Activated CD4-positive, alpha-beta T cell treated with anti-CD3 and anti-CD28 coated beads, Interleukin-2, amount 10 ng/mL, durations not matched to agents 24 days and 14 days (primary cell): ENCODE measurements around the gene MRPL17. TPM values are rescaled to one million over a fixed set of nuclear protein-coding genes. Genes with fewer than 3 reads are reported as not detected.
A peak's percentile ranks its signal among the peaks of the same experiment; 100 is the strongest.
"Not testable (repeated sequence)": the region's sequence is repeated elsewhere in the genome, so short reads cannot be mapped to it uniquely, and the experiment has no call there.

ENCODE experiments used
- DNase-seq: peaks from one replicate; pipeline ENCODE4 v3.0.0; 2022
- H3K27ac Mint-ChIP-seq: one replicate; pipeline ENCODE4 v1.8.0; 2022; ENCODE audit warnings: mild to moderate bottlenecking, mixed read lengths
- H3K27me3 Mint-ChIP-seq: one replicate; pipeline ENCODE4 v1.8.0; 2022; ENCODE audit warnings: mixed read lengths
- H3K36me3 Mint-ChIP-seq: one replicate; pipeline ENCODE4 v1.8.0; 2022; ENCODE audit warnings: low read depth, mild to moderate bottlenecking, mixed read lengths
- H3K4me1 Mint-ChIP-seq: one replicate; pipeline ENCODE4 v1.8.0; 2021; ENCODE audit warnings: mixed read lengths
- H3K4me3 Mint-ChIP-seq: one replicate; pipeline ENCODE4 v1.8.0; 2022; ENCODE audit warnings: mild to moderate bottlenecking, moderate library complexity, mixed read lengths
- H3K9me3 Mint-ChIP-seq: one replicate; pipeline ENCODE4 v1.8.0; 2021; ENCODE audit warnings: mixed read lengths
- intact Hi-C: fragments of 100-400 bp; cut with micrococcal nuclease; formaldehyde crosslinking; loops from one replicate; pipeline ENCODE4 v1.15.1; 2023
- total RNA-seq: library from RNA; stranded (reverse); gene quantifications from 2 replicates; pipeline ENCODE4 v1.2.3, GENCODE V29; 2022

MRPL17 gene
- total RNA-seq, result 135 and 146 TPM in 2 replicates

- Mint-ChIP-seq H3K27ac (peak within 1 kb of the TSS; percentile 97), H3K4me1 (peaks cover 26% of the 10 kb centered on the region), H3K36me3 (peaks cover 38% of the 10 kb centered on the region), H3K9me3 (no peaks in the 10 kb centered on the region), H3K4me3 (peak within 1 kb of the TSS; percentile 86), H3K27me3 (peaks cover 2% of the 10 kb centered on the region)
- intact Hi-C loops, result loop anchor here (1.0 to 5.0 kb wide), 12 partner anchors 10 to 1304 kb away; partner anchors contain the start of genes ARFIP2, CAVIN3, EIF3F and FHIP1B
- peak; percentile 100 for DNase-seq
Measured at GRCh38 chr11:6682936-6683861, at the start of gene MRPL17. TSS of gene MRPL17 (minus strand) at chr11:6683340. CDS start at chr11:6683296, 44 bp downstream.

GRCh38 chr11:6727971-6728760, 45.0 kb upstream of the MRPL17 start:
- no peak for DNase-seq
- Mint-ChIP-seq H3K9me3 (peaks cover 8% of the 10 kb centered on the region), H3K4me1 (peaks cover 24% of the 10 kb centered on the region), H3K27ac (no peak overlapping the region), H3K36me3 (peaks cover 64% of the 10 kb centered on the region), H3K4me3 (no peak overlapping the region), H3K27me3 (no peaks in the 10 kb centered on the region)
- intact Hi-C loops, result no loop called here

- no peaks in the 10 kb centered on the region for H3K27me3 Mint-ChIP-seq
- DNase-seq, result no peak
- H3K36me3 Mint-ChIP-seq, result peaks cover 75% of the 10 kb centered on the region
- no peak overlapping the region for H3K4me3 Mint-ChIP-seq
- peaks cover 28% of the 10 kb centered on the region for H3K9me3 Mint-ChIP-seq
- intact Hi-C loops, result no loop called here
- no peak overlapping the region for H3K27ac Mint-ChIP-seq
- H3K4me1 Mint-ChIP-seq, result peaks cover 35% of the 10 kb centered on the region
Measured at GRCh38 chr11:6725386-6725896, 42.3 kb upstream of the MRPL17 start.

- Mint-ChIP-seq H3K4me1 (peaks cover 38% of the 10 kb centered on the region), H3K27ac (no peak overlapping the region), H3K9me3 (peaks cover 33% of the 10 kb centered on the region), H3K4me3 (no peak overlapping the region), H3K27me3 (no peaks in the 10 kb centered on the region), H3K36me3 (peaks cover 87% of the 10 kb centered on the region)
- peak; percentile 16 for DNase-seq
- intact Hi-C loops, result no loop called here
Measured at GRCh38 chr11:6724013-6724412, 40.9 kb upstream of the MRPL17 start.

DNA sequence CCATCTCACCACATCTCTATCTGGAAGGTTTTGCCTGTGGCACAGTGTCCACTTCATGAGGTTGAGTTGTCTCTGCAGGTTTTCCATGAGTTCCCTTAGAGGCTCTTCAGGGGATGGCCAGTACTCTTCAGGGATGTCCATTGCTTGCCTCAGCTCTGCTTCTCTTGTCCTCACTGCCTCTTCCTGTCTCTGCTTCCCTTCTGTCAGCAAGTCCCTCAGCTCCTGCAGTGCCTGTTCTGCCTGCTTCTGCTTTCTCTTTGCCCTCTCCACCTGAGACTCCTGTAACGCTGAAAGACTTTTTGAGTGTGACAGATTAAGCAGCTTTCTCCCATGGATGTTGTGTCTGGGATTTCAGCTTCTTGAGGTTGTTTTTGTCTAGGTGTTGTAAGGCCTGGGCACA, 38.2 kb upstream of the MRPL17 start:
- peaks cover 83% of the 10 kb centered on the region for H3K36me3 Mint-ChIP-seq
- no peaks in the 10 kb centered on the region for H3K27me3 Mint-ChIP-seq
- peak overlapping the region; percentile 57 for H3K27ac Mint-ChIP-seq
- no peak overlapping the region for H3K4me3 Mint-ChIP-seq
- H3K4me1 Mint-ChIP-seq, result peaks cover 26% of the 10 kb centered on the region
- peaks cover 40% of the 10 kb centered on the region for H3K9me3 Mint-ChIP-seq
- no peak for DNase-seq
- intact Hi-C loops, result no loop called here

DNA sequence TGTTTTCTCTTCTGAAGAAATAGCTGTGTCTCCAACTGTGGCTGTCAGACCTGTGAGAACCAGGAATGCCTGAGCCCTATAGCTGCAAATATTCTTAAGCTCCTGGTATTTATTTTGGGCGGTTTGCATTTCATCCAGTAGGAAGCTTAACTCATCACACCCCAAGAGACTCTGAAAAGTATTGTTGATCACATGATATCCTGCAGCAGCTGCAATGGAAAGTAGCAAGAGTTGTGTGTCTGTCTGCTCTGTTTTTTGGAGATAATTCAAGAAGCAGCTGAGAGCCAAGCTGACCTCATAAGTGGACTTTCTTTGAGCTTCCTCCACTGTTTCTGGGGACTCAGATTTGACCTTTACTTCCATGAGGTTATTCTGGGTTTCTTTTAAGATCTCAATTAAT, 36.4 kb upstream of the MRPL17 start:
- Mint-ChIP-seq H3K27me3 (no peaks in the 10 kb centered on the region), H3K4me3 (no peak overlapping the region), H3K36me3 (peaks cover 83% of the 10 kb centered on the region), H3K27ac (no peak overlapping the region), H3K4me1 (peaks cover 24% of the 10 kb centered on the region), H3K9me3 (peaks cover 36% of the 10 kb centered on the region)
- DNase-seq, result peak; percentile 21
- intact Hi-C loops, result no loop called here

GRCh38 chr11:6717426-6717825, 34.3 kb upstream of the MRPL17 start:
- DNase-seq, result peak; percentile 24
- peaks cover 29% of the 10 kb centered on the region for H3K9me3 Mint-ChIP-seq
- no peaks in the 10 kb centered on the region for H3K27me3 Mint-ChIP-seq
- no peak overlapping the region for H3K4me3 Mint-ChIP-seq
- no peak overlapping the region for H3K27ac Mint-ChIP-seq
- intact Hi-C loops, result no loop called here
- peaks cover 70% of the 10 kb centered on the region for H3K36me3 Mint-ChIP-seq
- peaks cover 20% of the 10 kb centered on the region for H3K4me1 Mint-ChIP-seq

- peak; percentile 79 for DNase-seq
- H3K27me3 Mint-ChIP-seq, H3K4me1 Mint-ChIP-seq, H3K4me3 Mint-ChIP-seq, H3K9me3 Mint-ChIP-seq, H3K27ac Mint-ChIP-seq: not testable (repeated sequence)
- intact Hi-C loops, result loop anchor here (1.0 kb wide), 1 partner anchor 46 kb away; no protein-coding TSS in a partner anchor
- H3K36me3 Mint-ChIP-seq, result peaks cover 31% of the 10 kb centered on the region
Measured at GRCh38 chr11:6711552-6711951, 28.4 kb upstream of the MRPL17 start.

DNA sequence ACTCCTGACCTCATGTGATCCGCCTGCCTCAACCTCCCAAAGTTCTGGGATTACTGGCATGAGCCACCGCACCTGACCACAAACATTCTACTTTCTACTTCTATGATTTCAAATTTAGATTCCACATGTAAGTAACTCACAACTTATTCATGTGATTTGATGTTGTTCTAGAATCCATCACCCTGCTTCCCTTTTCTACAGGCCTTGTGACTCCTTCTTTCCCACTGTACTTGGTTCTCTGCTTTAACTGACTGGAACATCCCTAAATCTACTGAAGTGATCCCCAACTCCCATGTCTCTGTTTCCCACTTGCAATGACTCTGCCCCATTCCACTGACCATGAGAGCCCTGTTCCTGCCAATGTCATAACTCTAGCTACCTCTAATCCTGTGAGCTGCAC, 25.7 kb upstream of the MRPL17 start:
- Mint-ChIP-seq H3K27ac (peak overlapping the region; percentile 0), H3K4me3 (no peak overlapping the region), H3K9me3 (no peaks in the 10 kb centered on the region), H3K36me3 (peaks cover 13% of the 10 kb centered on the region), H3K4me1 (peaks cover 7% of the 10 kb centered on the region), H3K27me3 (no peaks in the 10 kb centered on the region)
- intact Hi-C loops, result no loop called here
- peak; percentile 44 for DNase-seq

DNA sequence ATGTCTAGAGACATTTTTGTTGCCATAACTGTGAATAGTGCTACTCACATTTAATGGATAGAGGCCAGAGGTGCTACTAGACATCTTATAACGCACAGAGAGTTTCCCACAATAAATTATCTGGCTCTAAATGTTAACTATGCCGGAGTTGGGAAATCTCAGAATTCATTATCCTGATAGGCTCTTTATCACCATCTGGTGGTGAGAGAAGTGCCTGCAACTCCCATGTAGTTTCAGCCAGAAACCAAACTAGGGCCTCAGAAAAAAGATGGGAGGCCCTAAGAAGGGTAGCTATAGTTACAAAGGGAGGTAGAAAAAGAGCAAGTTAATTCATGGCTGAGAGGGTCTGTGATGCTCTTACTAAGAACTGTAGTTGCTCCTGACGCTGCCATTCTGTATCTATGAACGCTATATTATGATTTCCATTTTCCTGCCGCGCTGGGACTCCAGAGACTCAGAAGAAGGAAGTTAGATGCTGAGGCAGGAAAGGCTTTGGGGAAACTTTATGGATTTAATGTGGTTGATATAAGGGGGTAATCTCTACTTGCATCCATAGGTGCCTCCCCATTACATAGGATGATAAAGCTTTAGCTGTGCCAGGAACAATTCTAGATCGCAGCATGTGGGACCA, 22.9 kb upstream of the MRPL17 start:
- peaks cover 4% of the 10 kb centered on the region for H3K36me3 Mint-ChIP-seq
- no peak overlapping the region for H3K4me3 Mint-ChIP-seq
- H3K4me1 Mint-ChIP-seq, result peaks cover 4% of the 10 kb centered on the region
- no peak overlapping the region for H3K27ac Mint-ChIP-seq
- DNase-seq, result peak; percentile 82
- no peaks in the 10 kb centered on the region for H3K9me3 Mint-ChIP-seq
- intact Hi-C loops, result loop anchor here (1.0 kb wide), 2 partner anchors 23 to 175 kb away; partner anchors contain the start of gene MRPL17
- H3K27me3 Mint-ChIP-seq, result no peaks in the 10 kb centered on the region

- intact Hi-C loops, result no loop called here
- H3K36me3 Mint-ChIP-seq, result peaks cover 6% of the 10 kb centered on the region
- H3K27ac Mint-ChIP-seq, result no peak overlapping the region
- H3K27me3 Mint-ChIP-seq, result no peaks in the 10 kb centered on the region
- peak; percentile 70 for DNase-seq
- no peaks in the 10 kb centered on the region for H3K9me3 Mint-ChIP-seq
- H3K4me1 Mint-ChIP-seq, result peaks cover 4% of the 10 kb centered on the region
- no peak overlapping the region for H3K4me3 Mint-ChIP-seq
Measured at GRCh38 chr11:6703247-6704063, 20.3 kb upstream of the MRPL17 start.

DNA sequence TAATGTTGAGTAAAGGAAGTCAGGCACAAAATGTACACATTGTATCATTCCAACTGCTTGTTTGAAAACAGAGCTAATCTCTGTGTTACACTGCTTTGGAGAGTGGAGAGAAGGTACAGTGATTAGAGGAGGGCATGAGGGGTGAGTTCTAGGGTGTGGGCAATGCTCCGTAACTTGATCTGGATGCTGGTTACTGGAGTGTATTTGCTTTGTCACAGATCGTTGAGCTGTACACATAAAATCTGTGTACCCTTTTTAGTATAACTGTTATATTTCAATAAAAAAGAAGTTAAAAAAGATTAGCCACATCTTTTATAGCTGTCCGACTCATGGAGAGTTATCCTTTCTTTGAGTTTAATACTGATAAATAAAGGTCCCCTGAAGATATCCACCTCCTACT, 18.8 kb upstream of the MRPL17 start:
- H3K27ac Mint-ChIP-seq, H3K36me3 Mint-ChIP-seq, H3K9me3 Mint-ChIP-seq, DNase-seq, H3K27me3 Mint-ChIP-seq, H3K4me1 Mint-ChIP-seq, intact Hi-C loops, H3K4me3 Mint-ChIP-seq: not testable (repeated sequence)

GRCh38 chr11:6695377-6695776, 12.2 kb upstream of the MRPL17 start:
- no peak for DNase-seq
- H3K9me3 Mint-ChIP-seq, result no peaks in the 10 kb centered on the region
- H3K27me3 Mint-ChIP-seq, result no peaks in the 10 kb centered on the region
- intact Hi-C loops, result no loop called here
- H3K27ac Mint-ChIP-seq, result peak overlapping the region; percentile 48
- no peak overlapping the region for H3K4me3 Mint-ChIP-seq
- peaks cover 21% of the 10 kb centered on the region for H3K4me1 Mint-ChIP-seq
- H3K36me3 Mint-ChIP-seq, result peaks cover 9% of the 10 kb centered on the region
